NT2/D1 (cell line): ENCODE data around the gene CD44.

Source experiments
- SUZ12 ChIP-seq: IDR thresholded peaks from 2 replicates; pipeline ENCODE4 v1.6.1; 2011; ENCODE audit not compliant: insufficient read length, insufficient read depth; ENCODE audit errors: extremely low read depth
- YY1 ChIP-seq: IDR thresholded peaks from 2 replicates; pipeline ENCODE4 v1.6.1; 2011; ENCODE audit not compliant: insufficient read length, insufficient read depth
- ZNF274 ChIP-seq: IDR thresholded peaks from 2 replicates; pipeline ENCODE4 v1.6.1; 2011; ENCODE audit warnings: mild to moderate bottlenecking, low read depth, low read length

GRCh38 chr11:35216962-35217678 lies 78.1 kb downstream of the CD44 start:
- no peak for TF ChIP-seq YY1
- TF ChIP-seq ZNF274, result no peak
- TF ChIP-seq SUZ12, result no peak
